Measurements from ENCODE around the gene ATG2A.

Gene ATG2A

DNA sequence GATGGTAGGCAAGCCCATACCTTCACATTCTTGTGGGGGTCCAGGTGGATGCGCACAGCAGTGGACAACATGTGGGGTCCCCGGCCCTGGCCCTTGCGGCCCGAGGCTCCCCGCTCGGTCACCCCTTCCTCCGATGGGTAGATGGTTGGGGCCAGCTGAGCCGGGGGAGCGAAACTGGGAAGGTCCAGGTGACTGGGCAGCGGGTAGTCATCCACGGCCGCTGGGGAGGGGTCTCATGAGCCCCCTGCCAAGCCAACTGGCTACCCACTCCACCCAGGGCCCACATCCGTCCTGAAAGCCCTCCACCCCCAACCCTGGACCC is 10.7 kb downstream of the ATG2A start:
- no peak for DNase-seq
- intact Hi-C loops (cut with DNase I) = no loop called here

DNA sequence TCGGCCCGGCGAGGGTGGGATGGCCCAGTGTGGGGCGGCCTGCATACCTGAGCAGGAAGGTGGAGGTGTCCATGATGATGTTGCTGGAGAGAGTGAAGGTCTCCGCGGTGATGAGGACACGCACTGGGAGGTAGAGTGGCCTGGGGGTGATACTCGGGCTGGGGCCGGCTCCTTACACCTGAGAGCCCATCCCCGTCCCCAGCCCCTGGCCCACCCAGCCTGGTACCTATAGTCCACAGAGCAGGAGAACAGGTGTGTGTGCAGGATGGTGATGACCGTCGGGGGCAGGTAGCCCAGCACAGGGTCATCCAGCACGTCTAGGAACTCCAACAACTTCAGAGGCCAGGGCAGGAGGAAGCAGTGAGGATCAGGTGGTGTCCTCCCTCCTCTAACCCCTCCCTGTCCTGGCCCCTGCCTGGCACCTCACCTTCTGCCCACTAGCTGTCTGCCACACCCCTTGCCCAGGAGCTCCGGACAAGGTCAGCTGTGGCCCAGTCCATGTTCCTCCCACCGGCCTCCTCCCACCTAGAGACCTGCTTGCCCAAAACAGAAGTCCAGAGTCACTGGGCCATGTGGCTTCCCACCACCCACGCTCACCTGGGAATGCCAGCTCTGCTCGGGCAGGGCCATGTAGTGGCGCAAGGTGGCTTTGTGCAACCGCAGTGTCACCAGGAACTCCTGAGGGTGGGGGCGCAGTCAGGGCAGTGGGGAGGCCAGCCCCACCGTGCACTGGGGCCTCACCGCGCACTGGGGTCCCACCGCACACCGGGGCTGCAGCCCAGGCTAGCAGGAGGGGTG is 11.3 kb downstream of the ATG2A start:
- intact Hi-C loops (cut with DNase I) = no loop called here
- no peak for DNase-seq

DNA sequence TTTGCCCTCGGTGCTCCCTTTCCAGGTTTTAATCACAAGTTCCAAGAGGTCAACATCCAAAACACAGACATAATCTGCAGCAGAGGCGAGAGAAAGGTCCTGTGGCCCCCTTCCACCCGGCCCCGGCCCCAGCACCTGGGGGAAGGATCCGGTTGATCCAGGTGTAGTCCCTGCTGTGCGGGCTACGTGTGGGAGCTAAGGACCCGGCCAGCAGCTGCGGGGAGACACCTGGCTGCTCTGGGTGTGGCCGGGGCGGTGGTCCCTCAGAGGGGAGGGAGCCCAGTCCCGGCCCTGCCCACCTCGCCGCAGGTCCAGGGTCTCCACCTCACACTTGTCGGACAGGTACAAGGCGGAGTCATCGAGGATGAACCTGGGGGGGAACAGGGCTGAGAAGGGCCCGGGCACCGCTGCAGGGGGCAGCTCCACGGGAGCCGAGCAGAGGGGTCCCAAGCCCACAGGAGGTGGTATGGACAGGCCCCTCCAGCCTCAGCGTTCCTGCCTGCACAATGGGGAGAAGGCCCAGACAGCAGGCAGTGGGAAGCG is 13.6 kb downstream of the ATG2A start:
- no peak for DNase-seq

GRCh38 chr11:64902102-64902900 is 14.7 kb downstream of the ATG2A start:
- intact Hi-C loops (cut with DNase I) = no loop called here
- no peak for DNase-seq

More for the DNA sequence above, 13.6 kb downstream of the ATG2A start:
- intact Hi-C loops (cut with DNase I) = no loop called here

GRCh38 chr11:64900774-64901173 is 16.2 kb downstream of the ATG2A start:
- intact Hi-C loops (cut with DNase I) = no loop called here
- peak in 1 of 10 donors; percentile 76 for DNase-seq

GRCh38 chr11:64900263-64900678 is 16.7 kb downstream of the ATG2A start:
- intact Hi-C loops (cut with DNase I) = no loop called here
- DNase-seq = no peak

GRCh38 chr11:64898541-64898940 is 18.5 kb downstream of the ATG2A start:
- peak in 1 of 10 donors; percentile 82 for DNase-seq

GRCh38 chr11:64898076-64898445 is 18.9 kb downstream of the ATG2A start:
- intact Hi-C loops (cut with DNase I) = no loop called here
- peak in 1 of 10 donors; percentile 72 for DNase-seq

More at GRCh38 chr11:64898541-64898940, 18.5 kb downstream of the ATG2A start:
- intact Hi-C loops (cut with DNase I) = no loop called here

- no peak for DNase-seq
- intact Hi-C loops (cut with DNase I) = no loop called here
Observed at GRCh38 chr11:64897381-64898075, 19.5 kb downstream of the ATG2A start.

GRCh38 chr11:64896448-64897022 is 20.5 kb downstream of the ATG2A start:
- intact Hi-C loops (cut with DNase I) = no loop called here
- no peak for DNase-seq

DNA sequence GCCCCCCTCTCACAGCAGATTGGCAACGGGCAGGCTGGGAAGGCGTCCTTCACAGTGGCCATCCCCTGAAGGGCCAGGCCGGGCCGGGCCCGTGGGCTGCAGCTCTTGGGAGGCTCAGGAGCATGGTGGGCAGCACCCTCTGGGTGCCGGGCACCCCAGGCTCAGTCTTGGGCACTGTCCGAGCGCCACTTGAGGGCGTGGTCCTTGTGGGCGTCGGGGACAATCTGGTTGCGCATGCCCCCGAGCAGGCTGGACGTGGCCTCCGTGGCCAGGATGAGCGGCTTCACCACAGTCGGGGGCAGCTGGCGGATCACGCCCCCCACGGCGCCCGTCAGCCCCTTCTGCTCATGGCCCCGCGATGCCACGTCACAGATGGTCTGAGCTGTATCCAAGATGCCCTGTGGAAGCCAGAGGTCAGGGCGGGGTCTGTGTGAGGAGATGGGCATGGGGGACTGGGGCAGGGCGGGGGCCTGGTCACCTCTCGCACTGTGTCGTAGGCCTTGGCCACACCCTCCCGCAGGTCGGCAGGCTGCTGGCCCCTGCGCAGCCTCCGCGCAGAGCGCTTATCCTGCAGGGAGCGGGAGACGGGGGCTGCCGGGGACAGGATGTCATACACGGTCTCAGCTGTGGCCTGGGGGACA is 22.1 kb downstream of the ATG2A start:
- intact Hi-C loops (cut with DNase I) = loop anchor here (1.0 kb wide), 1 partner anchor 48 kb away; no protein-coding TSS in a partner anchor
- DNase-seq = peak in 1 of 10 donors; percentile 79

DNA sequence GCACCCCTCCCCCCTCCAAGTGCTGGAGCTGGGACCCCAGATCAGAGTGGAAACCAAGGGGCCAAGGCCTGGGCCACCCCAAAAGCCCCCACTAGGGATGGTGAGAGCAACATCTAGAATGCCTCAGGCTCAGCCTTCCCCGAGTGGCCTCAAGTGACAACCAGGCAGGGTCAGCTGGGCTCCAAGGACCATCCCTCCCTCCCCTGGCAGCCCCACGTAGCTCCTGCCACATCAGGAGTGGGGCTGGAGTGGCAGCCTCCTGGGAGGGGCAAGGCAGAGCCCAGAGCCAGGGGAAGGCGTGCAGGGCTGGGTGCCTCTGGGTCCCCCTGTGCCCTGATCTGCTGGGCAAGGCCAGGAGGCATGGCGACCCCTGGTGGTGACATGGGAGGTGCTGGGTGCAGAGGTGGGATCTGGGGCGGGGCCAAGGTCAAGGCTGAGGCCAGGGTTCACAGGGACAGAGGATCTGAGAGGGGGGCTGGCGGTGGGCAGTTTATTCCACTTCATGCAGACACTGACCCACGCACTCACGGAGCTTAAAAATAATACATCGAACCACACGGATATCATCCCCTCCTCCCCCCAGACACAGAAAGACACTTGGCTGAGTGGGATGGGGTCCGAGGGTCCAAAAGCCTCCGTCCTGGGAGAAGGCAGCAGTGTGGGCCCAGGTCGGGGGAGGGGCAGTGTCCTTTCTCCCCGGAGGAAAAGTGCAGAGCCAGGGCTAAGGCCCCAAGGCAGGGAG is 22.8 kb downstream of the ATG2A start:
- intact Hi-C loops (cut with DNase I) = loop anchor here (1.0 kb wide), 1 partner anchor 47 kb away; no protein-coding TSS in a partner anchor
- DNase-seq = peak in 9 of 10 donors; percentile 49 to 96 (median 81)

DNA sequence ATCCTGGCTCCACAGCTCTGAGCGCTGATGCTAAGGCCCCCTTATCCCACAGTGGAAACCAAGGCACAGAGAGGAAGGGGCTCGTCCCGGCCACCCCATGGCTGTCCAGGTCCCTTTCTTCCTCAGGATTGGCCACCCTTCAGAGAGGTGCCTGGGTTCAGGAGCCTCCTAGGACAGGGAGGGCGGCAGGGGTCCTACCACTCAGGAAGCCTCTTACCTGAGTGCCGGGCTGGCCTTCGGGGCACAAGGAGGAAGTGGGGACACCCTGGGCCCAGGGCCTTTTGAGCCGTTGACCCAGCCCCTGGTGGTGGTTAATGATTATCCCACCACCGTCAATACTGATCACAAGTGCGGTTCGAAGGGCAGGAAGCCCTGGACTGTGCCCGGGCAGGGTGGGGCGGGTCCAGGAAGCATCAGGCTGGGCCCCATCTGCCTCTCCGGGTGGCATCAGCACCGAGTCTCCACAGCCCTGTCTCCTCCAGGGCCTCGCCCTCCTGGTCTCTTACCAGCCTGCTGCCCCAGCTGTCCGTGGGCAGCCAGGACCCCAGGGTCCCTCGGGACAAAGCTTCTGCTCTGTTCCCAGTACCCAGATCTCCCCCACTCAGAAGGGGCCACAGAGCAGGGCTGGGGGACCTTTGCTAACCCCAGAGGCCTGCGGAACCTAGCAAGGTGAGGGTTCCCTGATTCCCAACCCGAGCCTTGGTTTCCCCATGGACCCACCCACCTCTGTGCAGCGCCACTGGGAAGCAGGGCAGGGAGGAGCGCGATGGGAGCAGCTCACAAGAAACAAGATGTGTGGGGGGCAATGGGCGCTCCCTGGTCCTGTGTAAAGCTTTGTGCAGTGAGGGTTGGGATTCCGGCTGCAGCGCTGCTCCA is 23.6 kb downstream of the ATG2A start:
- DNase-seq = peak in 1 of 10 donors; percentile 70
- intact Hi-C loops (cut with DNase I) = loop anchor here (1.0 kb wide), 1 partner anchor 46 kb away; no protein-coding TSS in a partner anchor

DNA sequence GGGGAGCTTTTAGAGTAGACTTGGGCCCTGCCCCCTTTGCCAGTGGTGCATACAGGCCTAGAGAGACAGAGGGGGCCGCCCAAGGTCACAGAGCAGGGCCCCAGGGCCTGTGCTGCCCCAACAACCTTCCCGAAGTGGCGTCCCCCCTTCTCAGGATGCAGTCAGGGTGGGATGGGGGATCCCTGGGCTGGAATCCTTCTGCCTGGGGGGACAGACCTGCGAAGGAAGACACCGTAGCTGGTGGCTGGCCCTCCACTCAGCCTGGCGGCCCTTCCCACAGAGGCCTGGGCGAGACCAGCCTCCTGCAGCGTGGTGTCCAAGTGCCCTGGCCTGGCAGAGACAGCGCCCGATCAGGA is 24.2 kb downstream of the ATG2A start:
- DNase-seq = no peak
- intact Hi-C loops (cut with DNase I) = no loop called here

DNA sequence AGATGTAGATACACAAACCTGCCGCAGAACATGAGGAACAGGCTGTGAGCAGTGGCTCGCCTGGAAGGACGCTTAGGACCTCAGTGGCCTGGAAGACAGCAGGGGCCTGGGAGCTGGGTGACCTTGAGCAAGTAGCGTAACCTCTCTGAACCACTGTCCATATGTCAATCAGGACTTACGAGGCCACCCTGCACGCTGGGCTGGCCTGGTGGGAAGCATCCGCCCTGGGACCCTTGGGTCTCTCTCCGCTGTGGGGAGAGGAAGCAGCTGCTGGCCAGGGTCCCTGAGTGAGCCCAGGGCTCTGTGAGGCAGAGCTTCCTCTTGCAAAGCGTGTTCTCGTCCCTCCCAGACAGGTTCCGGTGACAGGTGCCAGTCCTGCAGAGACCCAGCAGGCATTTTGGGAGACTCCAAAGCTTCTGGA is 24.6 kb downstream of the ATG2A start:
- DNase-seq = peak in 1 of 10 donors; percentile 76
- intact Hi-C loops (cut with DNase I) = no loop called here

- no peak for DNase-seq
- intact Hi-C loops (cut with DNase I) = no loop called here
Observed at GRCh38 chr11:64891880-64892279, 25.1 kb downstream of the ATG2A start.

GRCh38 chr11:64891215-64891848 is 25.7 kb downstream of the ATG2A start:
- intact Hi-C loops (cut with DNase I) = no loop called here
- DNase-seq = peak in 1 of 10 donors; percentile 74

DNA sequence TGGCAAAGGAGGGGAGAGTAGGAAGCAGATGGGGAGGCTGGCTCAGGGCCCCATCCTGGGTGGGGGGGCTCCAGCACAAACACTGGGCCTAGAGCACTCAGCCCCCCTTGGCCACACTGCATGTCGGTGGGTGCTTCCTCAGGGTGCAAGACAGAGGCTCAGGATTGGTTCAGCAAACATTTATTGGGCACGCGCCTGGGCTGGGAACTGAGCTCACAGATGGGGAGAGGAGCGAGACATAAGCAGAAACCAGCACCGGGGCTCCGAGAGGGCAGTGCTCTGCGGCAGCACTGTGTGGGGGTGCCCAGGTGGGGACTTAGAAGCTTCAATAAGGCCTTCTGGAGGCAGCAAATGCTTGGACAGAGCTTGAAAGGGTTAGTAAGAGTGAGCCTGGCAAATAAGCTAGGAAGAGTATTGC is 26.5 kb downstream of the ATG2A start:
- intact Hi-C loops (cut with DNase I) = no loop called here
- DNase-seq = peak in 1 of 10 donors; percentile 72

Data from posterior cingulate gyrus (tissue), 11 donors.